ENCODE measurements around the gene TMEM72. TPM values are rescaled to one million over a fixed set of nuclear protein-coding genes. Genes with fewer than 3 reads are reported as not detected.

TMEM72 gene
- total RNA-seq, 1 donor from 2014 or later: not detected

- Histone ChIP-seq H3K27ac (no peak overlapping the region), H3K9me3 (no peaks in the 10 kb centered on the region), H3K4me3 (no peak overlapping the region), H3K36me3 (no peaks in the 10 kb centered on the region), H3K27me3 (no peaks in the 10 kb centered on the region), H3K4me1 (peaks cover 22% of the 10 kb centered on the region)
- TF ChIP-seq POLR2A (IDR thresholded peaks at IDR 0.05) (no peak), POLR2AphosphoS5 (IDR thresholded peaks at IDR 0.05; ENCODE audit: insufficient read depth in 1 of 2, low read depth in 1 of 2) (no peak)
- TF ChIP-seq, protein P1, sequence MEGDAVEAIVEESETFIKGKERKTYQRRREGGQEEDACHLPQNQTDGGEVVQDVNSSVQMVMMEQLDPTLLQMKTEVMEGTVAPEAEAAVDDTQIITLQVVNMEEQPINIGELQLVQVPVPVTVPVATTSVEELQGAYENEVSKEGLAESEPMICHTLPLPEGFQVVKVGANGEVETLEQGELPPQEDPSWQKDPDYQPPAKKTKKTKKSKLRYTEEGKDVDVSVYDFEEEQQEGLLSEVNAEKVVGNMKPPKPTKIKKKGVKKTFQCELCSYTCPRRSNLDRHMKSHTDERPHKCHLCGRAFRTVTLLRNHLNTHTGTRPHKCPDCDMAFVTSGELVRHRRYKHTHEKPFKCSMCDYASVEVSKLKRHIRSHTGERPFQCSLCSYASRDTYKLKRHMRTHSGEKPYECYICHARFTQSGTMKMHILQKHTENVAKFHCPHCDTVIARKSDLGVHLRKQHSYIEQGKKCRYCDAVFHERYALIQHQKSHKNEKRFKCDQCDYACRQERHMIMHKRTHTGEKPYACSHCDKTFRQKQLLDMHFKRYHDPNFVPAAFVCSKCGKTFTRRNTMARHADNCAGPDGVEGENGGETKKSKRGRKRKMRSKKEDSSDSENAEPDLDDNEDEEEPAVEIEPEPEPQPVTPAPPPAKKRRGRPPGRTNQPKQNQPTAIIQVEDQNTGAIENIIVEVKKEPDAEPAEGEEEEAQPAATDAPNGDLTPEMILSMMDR (IDR thresholded peaks at IDR 0.05): no peak
- no peak for DNase-seq (ENCODE audit: extremely low spot score in 2 of 2)
- intact Hi-C loops (cut with DNase I): no loop called here
Measured at GRCh38 chr10:44937196-44938005, 26.3 kb downstream of the TMEM72 start.

GRCh38 chr10:44938956-44939355 lies 27.8 kb downstream of the TMEM72 start:
- Histone ChIP-seq H3K4me1 (peaks cover 17% of the 10 kb centered on the region), H3K4me3 (no peak overlapping the region), H3K27ac (no peak overlapping the region), H3K9me3 (no peaks in the 10 kb centered on the region), H3K36me3 (no peaks in the 10 kb centered on the region), H3K27me3 (no peaks in the 10 kb centered on the region)
- no peak for TF ChIP-seq POLR2A (IDR thresholded peaks at IDR 0.05)
- no peak for TF ChIP-seq POLR2AphosphoS5 (IDR thresholded peaks at IDR 0.05; ENCODE audit: insufficient read depth in 1 of 2, low read depth in 1 of 2)
- TF ChIP-seq, protein P1 (IDR thresholded peaks at IDR 0.05): no peak
- DNase-seq (ENCODE audit: extremely low spot score in 2 of 2): no peak
- intact Hi-C loops (cut with DNase I): no loop called here

DNA sequence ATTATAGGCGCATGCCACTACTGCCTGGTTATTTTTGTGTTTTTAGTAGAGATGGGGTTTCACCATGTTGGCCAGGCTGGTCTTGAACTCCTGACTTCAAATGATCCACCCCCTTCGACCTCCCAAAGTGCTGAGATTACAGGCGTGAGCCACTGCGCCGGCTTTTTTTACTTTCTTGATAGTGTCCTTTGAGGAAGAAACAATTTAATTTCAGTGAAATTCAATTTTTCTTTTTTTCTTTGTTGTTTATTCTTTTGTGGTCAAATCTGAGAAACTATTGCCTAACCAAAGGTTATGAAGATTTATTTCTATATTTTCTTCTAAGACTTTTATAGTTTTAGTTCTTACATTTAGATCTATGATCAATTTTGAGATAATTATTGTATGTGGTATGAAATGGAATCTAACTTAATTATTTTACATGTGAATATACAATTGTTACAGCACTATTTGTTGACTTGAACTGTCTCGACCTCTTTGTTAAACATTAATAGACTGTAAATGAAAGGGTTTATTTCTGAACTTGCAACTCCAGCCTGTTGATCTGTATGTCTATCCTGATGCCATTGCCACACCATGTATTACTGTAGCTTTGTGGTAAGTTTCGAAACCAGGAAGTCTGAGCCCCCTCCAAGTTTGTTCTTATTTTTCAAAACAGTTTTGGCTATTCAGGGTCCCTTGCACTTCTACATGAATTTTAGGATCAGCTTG lies 28.7 kb downstream of the TMEM72 start:
- TF ChIP-seq POLR2AphosphoS5 (IDR thresholded peaks at IDR 0.05; ENCODE audit: insufficient read depth in 1 of 2, low read depth in 1 of 2): no peak
- no peak for TF ChIP-seq POLR2A (IDR thresholded peaks at IDR 0.05)
- TF ChIP-seq, protein P1 (IDR thresholded peaks at IDR 0.05): no peak
- Histone ChIP-seq H3K4me3 (no peak overlapping the region), H3K27ac (no peak overlapping the region), H3K27me3 (no peaks in the 10 kb centered on the region), H3K4me1 (peaks cover 10% of the 10 kb centered on the region), H3K9me3 (no peaks in the 10 kb centered on the region), H3K36me3 (no peaks in the 10 kb centered on the region)
- intact Hi-C loops (cut with DNase I): no loop called here
- no peak for DNase-seq (ENCODE audit: extremely low spot score in 2 of 2)

DNA sequence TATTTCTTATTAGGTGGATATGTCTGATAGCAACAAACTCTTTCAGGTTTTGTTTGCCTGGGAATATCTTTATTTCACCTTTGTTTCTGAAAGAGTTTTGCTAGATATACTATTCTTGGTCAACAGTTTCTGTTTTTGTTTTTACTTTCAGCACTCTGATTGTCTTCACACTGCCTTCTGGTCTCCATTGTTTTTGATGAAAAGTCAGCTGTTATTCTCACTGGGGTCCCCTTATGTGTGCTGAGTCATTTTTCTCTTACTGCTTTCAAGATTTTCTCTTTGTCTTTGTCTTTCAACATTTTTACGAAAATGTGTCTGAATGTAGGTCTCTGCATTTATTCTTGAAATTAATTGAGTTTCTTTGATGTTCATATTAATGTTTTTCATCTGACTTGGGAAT lies 33.2 kb downstream of the TMEM72 start:
- Histone ChIP-seq H3K4me3 (no peak overlapping the region), H3K4me1 (no peaks in the 10 kb centered on the region), H3K27me3 (no peaks in the 10 kb centered on the region), H3K27ac (no peak overlapping the region), H3K9me3 (no peaks in the 10 kb centered on the region), H3K36me3 (no peaks in the 10 kb centered on the region)
- TF ChIP-seq POLR2A (IDR thresholded peaks at IDR 0.05) (no peak), POLR2AphosphoS5 (IDR thresholded peaks at IDR 0.05; ENCODE audit: insufficient read depth in 1 of 2, low read depth in 1 of 2) (no peak)
- TF ChIP-seq, protein P1 (IDR thresholded peaks at IDR 0.05): no peak
- intact Hi-C loops (cut with DNase I): no loop called here
- no peak for DNase-seq (ENCODE audit: extremely low spot score in 2 of 2)

DNA sequence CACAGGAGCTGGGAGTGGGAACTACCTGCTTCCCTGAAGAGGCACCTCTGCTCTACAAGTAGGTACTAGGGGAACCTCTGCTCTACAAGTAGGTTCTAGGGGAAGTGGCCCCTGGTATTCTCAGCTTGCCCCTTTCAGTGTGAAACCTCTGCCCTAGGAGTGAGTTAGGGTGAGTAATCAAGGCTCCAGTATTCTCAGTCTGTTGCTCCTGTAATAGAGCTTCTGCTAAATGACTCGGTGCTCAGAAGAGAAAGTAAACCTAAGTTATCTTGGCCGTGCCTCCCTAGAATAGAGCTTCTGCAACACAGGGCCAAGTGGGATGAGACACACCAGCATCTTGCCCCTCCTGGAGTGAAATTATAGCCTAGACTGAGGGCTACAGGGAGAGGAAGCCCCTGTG lies 35.1 kb downstream of the TMEM72 start:
- intact Hi-C loops (cut with DNase I): no loop called here
- DNase-seq (ENCODE audit: extremely low spot score in 2 of 2): no peak
- no peaks in the 10 kb centered on the region for H3K4me1 ChIP-seq
- no peak for TF ChIP-seq POLR2A (IDR thresholded peaks at IDR 0.05)
- H3K27ac ChIP-seq: no peak overlapping the region
- no peaks in the 10 kb centered on the region for H3K27me3 ChIP-seq
- no peak overlapping the region for H3K4me3 ChIP-seq
- no peaks in the 10 kb centered on the region for H3K36me3 ChIP-seq
- no peaks in the 10 kb centered on the region for H3K9me3 ChIP-seq

Data from vagina (tissue), 2 donors.